ENCODE measurements around the gene HASPIN. TPM values are rescaled to one million over a fixed set of nuclear protein-coding genes. Genes with fewer than 3 reads are reported as not detected.

HASPIN gene
- total RNA-seq, 1 donor from 2014 or later = 14.8 TPM

DNA sequence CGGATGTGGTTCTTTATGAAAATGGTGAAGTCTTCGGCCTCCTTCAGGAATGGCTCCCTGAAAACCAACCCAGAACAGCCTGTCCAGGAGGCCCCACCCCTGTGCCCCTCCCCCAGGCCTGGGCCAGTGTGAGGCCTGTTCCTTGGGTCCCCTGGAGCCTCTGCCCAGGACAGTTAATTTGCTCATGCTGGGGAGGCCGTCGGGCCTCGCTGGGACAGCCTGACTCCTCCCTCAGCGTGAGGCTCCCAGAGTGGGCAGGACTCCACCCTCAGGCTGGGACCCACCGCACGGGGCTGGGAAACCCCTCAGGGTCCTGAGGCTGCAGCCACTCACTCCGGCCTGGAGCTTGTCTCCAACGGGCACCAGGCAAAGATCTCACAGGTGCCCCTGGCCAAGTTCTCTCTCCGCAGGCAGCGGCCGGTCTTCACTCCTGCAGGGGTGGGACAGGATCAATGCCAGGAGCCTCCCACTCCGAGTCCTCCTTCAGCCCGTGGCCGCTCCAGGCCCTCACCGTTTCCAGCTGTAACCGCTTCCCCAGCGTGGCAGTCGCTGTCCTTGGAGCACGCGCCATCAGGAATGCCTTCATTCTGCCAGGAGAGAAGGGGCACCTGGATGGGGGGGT, 33.5 kb upstream of the HASPIN start:
- Mint-ChIP-seq H3K9me3 (no peaks in the 10 kb centered on the region), H3K4me3 (no peak overlapping the region), H3K27ac (no peak overlapping the region), H3K4me1 (peaks cover 11% of the 10 kb centered on the region), H3K27me3 (ENCODE audit: insufficient read depth, low read depth) (peaks cover 19% of the 10 kb centered on the region), H3K36me3 (no peaks in the 10 kb centered on the region)
- peaks cover 8% of the 10 kb centered on the region for H4K20me1 ChIP-seq (ENCODE audit: low read depth)
- no peaks in the 10 kb centered on the region for H3K79me2 ChIP-seq (ENCODE audit: low read depth)
- peaks cover 15% of the 10 kb centered on the region for H3K4me1 ChIP-seq
- H3K27me3 ChIP-seq = peaks cover 16% of the 10 kb centered on the region
- no peak for DNase-seq (ENCODE audit: low spot score)
- no peak overlapping the region for H2AFZ ChIP-seq (replicated peaks)
- no peak overlapping the region for H3K4me2 ChIP-seq
- TF ChIP-seq EZH2phosphoT487 (IDR thresholded peaks at IDR 0.05) = no peak
- TF ChIP-seq, protein P1, sequence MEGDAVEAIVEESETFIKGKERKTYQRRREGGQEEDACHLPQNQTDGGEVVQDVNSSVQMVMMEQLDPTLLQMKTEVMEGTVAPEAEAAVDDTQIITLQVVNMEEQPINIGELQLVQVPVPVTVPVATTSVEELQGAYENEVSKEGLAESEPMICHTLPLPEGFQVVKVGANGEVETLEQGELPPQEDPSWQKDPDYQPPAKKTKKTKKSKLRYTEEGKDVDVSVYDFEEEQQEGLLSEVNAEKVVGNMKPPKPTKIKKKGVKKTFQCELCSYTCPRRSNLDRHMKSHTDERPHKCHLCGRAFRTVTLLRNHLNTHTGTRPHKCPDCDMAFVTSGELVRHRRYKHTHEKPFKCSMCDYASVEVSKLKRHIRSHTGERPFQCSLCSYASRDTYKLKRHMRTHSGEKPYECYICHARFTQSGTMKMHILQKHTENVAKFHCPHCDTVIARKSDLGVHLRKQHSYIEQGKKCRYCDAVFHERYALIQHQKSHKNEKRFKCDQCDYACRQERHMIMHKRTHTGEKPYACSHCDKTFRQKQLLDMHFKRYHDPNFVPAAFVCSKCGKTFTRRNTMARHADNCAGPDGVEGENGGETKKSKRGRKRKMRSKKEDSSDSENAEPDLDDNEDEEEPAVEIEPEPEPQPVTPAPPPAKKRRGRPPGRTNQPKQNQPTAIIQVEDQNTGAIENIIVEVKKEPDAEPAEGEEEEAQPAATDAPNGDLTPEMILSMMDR (IDR thresholded peaks at IDR 0.05) = no peak
- no peak for TF ChIP-seq EZH2 (IDR thresholded peaks at IDR 0.05)
- H3F3A ChIP-seq (ENCODE audit: low read depth) = peaks cover 6% of the 10 kb centered on the region
- H3K9me3 ChIP-seq (ENCODE audit: low read depth) = no peaks in the 10 kb centered on the region
- H3K36me3 ChIP-seq = no peaks in the 10 kb centered on the region
- no peak overlapping the region for H3K27ac ChIP-seq
- no peak overlapping the region for H3K9ac ChIP-seq
- H3K4me3 ChIP-seq = no peak overlapping the region

DNA sequence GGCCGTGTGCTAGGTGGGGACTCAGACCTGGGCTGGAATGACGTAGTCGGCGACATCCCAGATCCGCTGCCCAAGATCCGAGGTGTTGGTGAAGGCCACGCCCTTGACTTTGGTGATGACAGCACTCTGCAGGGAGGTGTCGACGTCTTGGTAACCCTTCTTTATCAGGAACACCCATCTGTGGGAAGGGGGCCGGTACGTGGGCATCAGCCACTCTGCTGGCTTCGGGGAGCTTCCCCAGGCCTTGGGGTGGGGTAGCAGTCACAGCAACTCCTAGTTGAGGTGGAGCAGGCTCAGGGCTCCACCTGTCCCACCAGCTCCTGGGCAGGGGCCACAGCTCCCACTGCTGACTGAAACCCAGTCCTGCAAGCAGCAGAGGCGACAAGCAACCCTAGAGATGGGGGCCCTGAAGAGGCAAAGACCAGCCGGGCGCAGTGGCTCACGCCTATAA, 32.1 kb upstream of the HASPIN start:
- Mint-ChIP-seq H3K9me3 (no peaks in the 10 kb centered on the region), H3K4me3 (no peak overlapping the region), H3K36me3 (no peaks in the 10 kb centered on the region), H3K27ac (no peak overlapping the region), H3K4me1 (peaks cover 11% of the 10 kb centered on the region), H3K27me3 (ENCODE audit: insufficient read depth, low read depth) (peaks cover 28% of the 10 kb centered on the region)
- H3K4me3 ChIP-seq = no peak overlapping the region
- H3K9ac ChIP-seq = no peak overlapping the region
- peaks cover 12% of the 10 kb centered on the region for H4K20me1 ChIP-seq (ENCODE audit: low read depth)
- H3K27ac ChIP-seq = no peak overlapping the region
- H3K36me3 ChIP-seq = no peaks in the 10 kb centered on the region
- H3K27me3 ChIP-seq = peaks cover 30% of the 10 kb centered on the region
- TF ChIP-seq EZH2 (IDR thresholded peaks at IDR 0.05) (no peak), EZH2phosphoT487 (IDR thresholded peaks at IDR 0.05) (no peak)
- TF ChIP-seq, protein P1 (IDR thresholded peaks at IDR 0.05) = no peak
- no peaks in the 10 kb centered on the region for H3K9me3 ChIP-seq (ENCODE audit: low read depth)
- peaks cover 6% of the 10 kb centered on the region for H3F3A ChIP-seq (ENCODE audit: low read depth)
- H3K4me1 ChIP-seq = peaks cover 19% of the 10 kb centered on the region
- no peaks in the 10 kb centered on the region for H3K79me2 ChIP-seq (ENCODE audit: low read depth)
- H2AFZ ChIP-seq (replicated peaks) = no peak overlapping the region
- DNase-seq (ENCODE audit: low spot score) = no peak
- no peak overlapping the region for H3K4me2 ChIP-seq

DNA sequence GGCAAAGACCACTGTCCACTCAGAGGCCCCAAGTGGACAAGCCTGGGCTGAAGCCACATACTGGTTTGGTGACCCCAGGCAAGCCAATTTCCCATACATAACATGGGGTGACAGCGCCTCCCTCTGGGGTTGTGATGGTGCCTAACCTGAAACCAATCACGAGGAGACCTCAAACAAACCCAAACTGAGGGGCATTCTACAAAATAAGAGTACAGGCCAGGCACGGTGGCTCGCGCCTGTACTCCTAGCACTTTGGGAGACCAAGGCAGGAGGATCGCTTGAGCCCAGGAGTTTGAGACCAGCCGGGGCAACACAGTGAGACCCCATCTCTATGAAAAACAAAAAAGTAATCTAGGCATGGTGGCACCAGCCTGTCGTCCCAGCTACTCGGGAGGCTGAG, 31.4 kb upstream of the HASPIN start:
- Histone ChIP-seq H3K36me3 (no peaks in the 10 kb centered on the region), H3K4me1 (peaks cover 19% of the 10 kb centered on the region), H3K79me2 (ENCODE audit: low read depth) (no peaks in the 10 kb centered on the region), H3K9ac (no peak overlapping the region), H3K4me2 (no peak overlapping the region), H2AFZ (replicated peaks) (no peak overlapping the region), H3K27me3 (peaks cover 37% of the 10 kb centered on the region), H3K4me3 (no peak overlapping the region), H3K27ac (no peak overlapping the region), H3K9me3 (ENCODE audit: low read depth) (no peaks in the 10 kb centered on the region), H4K20me1 (ENCODE audit: low read depth) (peaks cover 12% of the 10 kb centered on the region), H3F3A (ENCODE audit: low read depth) (peaks cover 6% of the 10 kb centered on the region)
- H3K27me3 Mint-ChIP-seq (ENCODE audit: insufficient read depth, low read depth) = peaks cover 30% of the 10 kb centered on the region
- DNase-seq (ENCODE audit: low spot score) = no peak
- H3K4me3 Mint-ChIP-seq = no peak overlapping the region
- TF ChIP-seq EZH2 (IDR thresholded peaks at IDR 0.05) = no peak
- no peak for TF ChIP-seq EZH2phosphoT487 (IDR thresholded peaks at IDR 0.05)
- TF ChIP-seq, protein P1 (IDR thresholded peaks at IDR 0.05) = peak; percentile 29
- no peaks in the 10 kb centered on the region for H3K9me3 Mint-ChIP-seq
- no peak overlapping the region for H3K27ac Mint-ChIP-seq
- H3K36me3 Mint-ChIP-seq = no peaks in the 10 kb centered on the region
- peaks cover 11% of the 10 kb centered on the region for H3K4me1 Mint-ChIP-seq

Data from neural progenitor cell (in vitro differentiated cells).